H9 (cell line): ENCODE data around the gene EPN3. TPM values are rescaled to one million over a fixed set of nuclear protein-coding genes. Genes with fewer than 3 reads are reported as not detected.

Experiments used
- DNase-seq: peaks from one replicate; pipeline ENCODE4 v3.0.0-alpha.2; 2017
- H2AFZ ChIP-seq: one replicate; pipeline ENCODE4 v1.6.1; 2013; ENCODE audit warnings: mild to moderate bottlenecking, low read length, control low read depth, moderate library complexity
- H2AK5ac ChIP-seq: 2 replicates; pipeline ENCODE4 v1.6.1; 2013; ENCODE audit warnings: low read length, control low read depth, mixed read lengths; ENCODE audit not compliant: insufficient read length
- H2BK120ac ChIP-seq: one replicate; pipeline ENCODE4 v1.6.1; 2013; ENCODE audit warnings: low read depth, mild to moderate bottlenecking, low read length, control low read depth, inconsistent platforms; ENCODE audit not compliant: poor library complexity, severe bottlenecking
- H2BK12ac ChIP-seq: 2 replicates; pipeline ENCODE4 v1.6.1; 2013; ENCODE audit warnings: low read length, control low read depth, mixed read lengths, low read depth; ENCODE audit not compliant: insufficient read length
- H2BK15ac ChIP-seq: 2 replicates; pipeline ENCODE4 v1.6.1; 2013; ENCODE audit warnings: low read depth, low read length, control low read depth
- H2BK20ac ChIP-seq: one replicate; pipeline ENCODE4 v1.6.1; 2013; ENCODE audit warnings: low read depth, mild to moderate bottlenecking, low read length, control low read depth, inconsistent platforms; ENCODE audit not compliant: poor library complexity, severe bottlenecking
- H2BK5ac ChIP-seq: 2 replicates; pipeline ENCODE4 v1.6.1; 2013; ENCODE audit warnings: low read length, control low read depth, mixed read lengths; ENCODE audit not compliant: insufficient read length
- H3K14ac ChIP-seq: 2 replicates; pipeline ENCODE4 v1.6.1; 2013; ENCODE audit warnings: low read length, control low read depth; ENCODE audit not compliant: insufficient read depth
- H3K18ac ChIP-seq: 2 replicates; pipeline ENCODE4 v1.6.1; 2013; ENCODE audit warnings: low read depth, mild to moderate bottlenecking, mixed read lengths, low read length, control low read depth; ENCODE audit not compliant: insufficient read length
- H3K23ac ChIP-seq: 2 replicates; pipeline ENCODE4 v1.6.1; 2013; ENCODE audit warnings: low read length, control low read depth, mixed read lengths, low read depth; ENCODE audit not compliant: insufficient read length
- H3K23me2 ChIP-seq: 2 replicates; pipeline ENCODE4 v1.6.1; 2013; ENCODE audit warnings: low read depth, mild to moderate bottlenecking, mixed read lengths, low read length, control low read depth; ENCODE audit not compliant: insufficient read length, poor library complexity, severe bottlenecking
- H3K27ac ChIP-seq: 2 replicates; pipeline ENCODE4 v1.5.1; 2013; ENCODE audit warnings: low read length, control low read depth, mixed read lengths, low read depth; ENCODE audit not compliant: insufficient read length
- H3K27me3 ChIP-seq: 2 replicates; pipeline ENCODE4 v1.6.1; 2013; ENCODE audit warnings: low read length, control low read depth, inconsistent platforms; ENCODE audit not compliant: insufficient read depth
- H3K4ac ChIP-seq: 2 replicates; pipeline ENCODE4 v1.6.1; 2013; ENCODE audit warnings: low read depth, mild to moderate bottlenecking, control low read depth, inconsistent platforms, low read length, moderate library complexity
- H3K4me1 ChIP-seq: 2 replicates; pipeline ENCODE4 v1.6.1; 2013; ENCODE audit warnings: low read length, control low read depth, inconsistent platforms; ENCODE audit not compliant: insufficient read depth
- H3K4me2 ChIP-seq: 2 replicates; pipeline ENCODE4 v1.6.1; 2013; ENCODE audit warnings: low read length, control low read depth, mixed read lengths; ENCODE audit not compliant: insufficient read length, insufficient read depth
- H3K56ac ChIP-seq: 2 replicates; pipeline ENCODE4 v1.6.1; 2013; ENCODE audit warnings: low read depth, mild to moderate bottlenecking, mixed read lengths, low read length, control low read depth; ENCODE audit not compliant: insufficient read length
- H3K79me1 ChIP-seq: 2 replicates; pipeline ENCODE4 v1.6.1; 2013; ENCODE audit warnings: low read depth, mild to moderate bottlenecking, moderate library complexity, low read length, control low read depth, inconsistent platforms; ENCODE audit not compliant: insufficient read depth, poor library complexity, severe bottlenecking
- H3K79me2 ChIP-seq: 2 replicates; pipeline ENCODE4 v1.6.1; 2013; ENCODE audit warnings: low read length, control low read depth, inconsistent platforms; ENCODE audit not compliant: insufficient read depth
- H3K9ac ChIP-seq: 2 replicates; pipeline ENCODE4 v1.6.1; 2013; ENCODE audit warnings: low read length, control low read depth, mixed read lengths; ENCODE audit not compliant: insufficient read length; ENCODE audit errors: extremely low read depth
- H3K9me3 ChIP-seq: one replicate; pipeline ENCODE4 v1.6.1; 2013; ENCODE audit warnings: low read depth, low read length, inconsistent platforms; ENCODE audit not compliant: control insufficient read depth
- H3T11ph ChIP-seq: one replicate; pipeline ENCODE4 v1.6.1; 2013; ENCODE audit warnings: mild to moderate bottlenecking, low read length, control low read depth, inconsistent platforms
- H4K20me1 ChIP-seq: one replicate; pipeline ENCODE4 v1.6.1; 2013; ENCODE audit not compliant: control insufficient read depth, insufficient read length, insufficient read depth
- H4K5ac ChIP-seq: 2 replicates; pipeline ENCODE4 v1.6.1; 2013; ENCODE audit warnings: low read depth, mild to moderate bottlenecking, mixed read lengths, low read length, control low read depth; ENCODE audit not compliant: insufficient read length
- H4K8ac ChIP-seq: replicated peaks from 2 replicates; pipeline ENCODE4 v1.6.1; 2013; ENCODE audit warnings: low read length, control low read depth, mixed read lengths, low read depth; ENCODE audit not compliant: insufficient read length
- H4K91ac ChIP-seq: 2 replicates; pipeline ENCODE4 v1.6.1; 2013; ENCODE audit warnings: low read depth, mild to moderate bottlenecking, moderate library complexity, mixed read lengths, low read length, control low read depth; ENCODE audit not compliant: insufficient read length
- H3K27ac Mint-ChIP-seq, 3 experiments: 2 replicates in 2 of 3; 3 replicates in 1 of 3; pipeline ENCODE4 v1.8.0; 2020 to 2021; ENCODE audit warnings: mixed read lengths in 3 of 3, mild to moderate bottlenecking in 1 of 3, moderate library complexity in 1 of 3
- H3K27me3 Mint-ChIP-seq: 2 replicates; pipeline ENCODE4 v1.8.0; 2021; ENCODE audit warnings: low read depth, mild to moderate bottlenecking, moderate library complexity, mixed read lengths
- H3K36me3 Mint-ChIP-seq, 3 experiments: 2 replicates in 2 of 3; 3 replicates in 1 of 3; pipeline ENCODE4 v1.8.0; 2020 to 2021; ENCODE audit warnings: low read depth in 3 of 3, mixed read lengths in 3 of 3; ENCODE audit not compliant: insufficient read depth in 1 of 3
- H3K4me1 Mint-ChIP-seq, 2 experiments: 2 replicates each; pipeline ENCODE4 v1.8.0; 2020; ENCODE audit warnings: mixed read lengths in 2 of 2
- H3K4me3 Mint-ChIP-seq, 2 experiments: 2 replicates in 1 of 2; 3 replicates in 1 of 2; pipeline ENCODE4 v1.8.0; 2020 to 2021; ENCODE audit warnings: mild to moderate bottlenecking in 2 of 2, mixed read lengths in 2 of 2, moderate library complexity in 1 of 2
- H3K9me3 Mint-ChIP-seq, 2 experiments: 2 replicates in 1 of 2; 3 replicates in 1 of 2; pipeline ENCODE4 v1.8.0; 2020; ENCODE audit warnings: mild to moderate bottlenecking in 2 of 2, mixed read lengths in 2 of 2, moderate library complexity in 1 of 2
- CTCF ChIP-seq: fragments of 200-600 bp; sonication (generic); conservative IDR thresholded peaks from 3 replicates; pipeline ENCODE4 v1.8.0; 2021; ENCODE audit warnings: antibody characterized with exemption, mild to moderate bottlenecking
- WGBS: extraction: QIAGEN DNeasy Blood & Tissue Kit; methylation state at CpG from one replicate; pipeline ENCODE4 v1.1.7; 2013; ENCODE audit warnings: missing lambda C conversion rate, low lambda C conversion rate, mixed read lengths; ENCODE audit not compliant: insufficient read length; ENCODE audit errors: extremely low coverage; 5-methylcytosine and 5-hydroxymethylcytosine counted together
- total RNA-seq: library from RNA; stranded (reverse); gene quantifications from 2 replicates; pipeline ENCODE4 v1.2.1, GENCODE V29; 2021

EPN3 gene
- total RNA-seq, 1 experiment from 2014 or later = 1.9 TPM

- H4K20me1 ChIP-seq = no peaks in the 10 kb centered on the region
- no peaks in the 10 kb centered on the region for H3K9me3 ChIP-seq
- peaks cover 8% of the 10 kb centered on the region for H3K23me2 ChIP-seq
- H3K23ac ChIP-seq = no peak overlapping the region
- H2BK5ac ChIP-seq = no peak overlapping the region
- no peaks in the 10 kb centered on the region; the same call in 1 of the 2 replicates for H3K27me3 ChIP-seq
- Mint-ChIP-seq H3K27me3 (peaks cover 28% of the 10 kb centered on the region), H3K36me3 (peaks cover 0 to 5% (median 0%) of the 10 kb centered on the region in 3 experiments; a peak in 3 of 7 replicates), H3K4me3 (peak overlapping the region in 1 of 2 experiments; percentile 69; a peak in 1 of 5 replicates), H3K9me3 (no peaks in the 10 kb centered on the region), H3K27ac (no peak overlapping the region), H3K4me1 (peaks cover 23 to 36% of the 10 kb centered on the region in 2 experiments)
- H2BK15ac ChIP-seq = no peak overlapping the region
- H3K79me2 ChIP-seq = no peaks in the 10 kb centered on the region
- no peak overlapping the region for H4K91ac ChIP-seq
- H3K18ac ChIP-seq = no peak overlapping the region
- no peak overlapping the region for H2BK20ac ChIP-seq
- no peak overlapping the region for H2BK120ac ChIP-seq
- H3K4me1 ChIP-seq = 0 out of 2 replicates have a peak, but pooled peaks cover 2% of the 10 kb centered on the region
- no peak overlapping the region for H3K56ac ChIP-seq
- H3K79me1 ChIP-seq = no peaks in the 10 kb centered on the region
- no peak overlapping the region for H2AFZ ChIP-seq
- H3K9ac ChIP-seq = no peak overlapping the region
- DNase-seq = no peak
- no peak overlapping the region for H2AK5ac ChIP-seq
- H2BK12ac ChIP-seq = no peak overlapping the region
- TF ChIP-seq CTCF = no peak
- no peak overlapping the region for H4K8ac ChIP-seq
- WGBS = no CpG with 5 or more reads among the region's 11 CpGs
- H4K5ac ChIP-seq = no peak overlapping the region
- no peak overlapping the region for H3K27ac ChIP-seq
- H3K14ac ChIP-seq = no peak overlapping the region
- no peak overlapping the region for H3K4me2 ChIP-seq
- H3K4ac ChIP-seq = no peak overlapping the region
- H3T11ph ChIP-seq = no peak overlapping the region
These were observed 8.2 kb downstream of the EPN3 start for GRCh38 chr17:50540560-50541401.
